WTC11 (cell line): ENCODE data around the gene KNL1.

ENCODE experiments used
- CREB1 ChIP-seq: sonication (generic); formaldehyde crosslinking; IDR thresholded peaks from 2 replicates; pipeline ENCODE4 v1.8.0; 2023; ENCODE audit warnings: mild to moderate bottlenecking, missing genetic modification reagents
- ETV6 ChIP-seq: sonication (generic); formaldehyde crosslinking; IDR thresholded peaks from 2 replicates; pipeline ENCODE4 v1.8.1; 2022; ENCODE audit warnings: mild to moderate bottlenecking, missing genetic modification reagents
- GABPB1 ChIP-seq: sonication (generic); formaldehyde crosslinking; IDR thresholded peaks from 2 replicates; pipeline ENCODE4 v1.8.1; 2023; ENCODE audit warnings: mild to moderate bottlenecking, missing genetic modification reagents
- NR1H2 ChIP-seq: sonication (generic); formaldehyde crosslinking; IDR thresholded peaks from 2 replicates; pipeline ENCODE4 v1.9.0; 2021; ENCODE audit warnings: mild to moderate bottlenecking, moderate library complexity, missing genetic modification reagents
- NR2C2 ChIP-seq: sonication (generic); formaldehyde crosslinking; IDR thresholded peaks from 2 replicates; pipeline ENCODE4 v1.8.0; 2022; ENCODE audit warnings: mild to moderate bottlenecking, missing genetic modification reagents
- NR3C1 ChIP-seq: sonication (generic); formaldehyde crosslinking; conservative IDR thresholded peaks from 2 replicates; pipeline ENCODE4 v1.8.1; 2023; ENCODE audit warnings: low read depth, mild to moderate bottlenecking, missing genetic modification reagents
- TF ChIP-seq, protein P1 (sequence below): fragments of 200-600 bp; IDR thresholded peaks from 2 replicates; pipeline ENCODE4 v1.8.0; 2022; ENCODE audit warnings: antibody characterized with exemption
- TF ChIP-seq, protein P2 (sequence below): fragments of 250-450 bp; sonication (Bioruptor Pico); IDR thresholded peaks from 2 replicates; pipeline ENCODE4 v1.9.0; 2021; ENCODE audit warnings: mild to moderate bottlenecking
- TF ChIP-seq, protein P3 (sequence below): sonication (generic); formaldehyde crosslinking; IDR thresholded peaks from 2 replicates; pipeline ENCODE4 v1.8.1; 2022; ENCODE audit warnings: low read depth, mild to moderate bottlenecking, moderate library complexity, missing genetic modification reagents, borderline replicate concordance
- TF ChIP-seq, protein P4 (sequence below): sonication (generic); formaldehyde crosslinking; IDR thresholded peaks from 2 replicates; pipeline ENCODE4 v1.8.0; 2022; ENCODE audit warnings: mild to moderate bottlenecking, missing genetic modification reagents

DNA sequence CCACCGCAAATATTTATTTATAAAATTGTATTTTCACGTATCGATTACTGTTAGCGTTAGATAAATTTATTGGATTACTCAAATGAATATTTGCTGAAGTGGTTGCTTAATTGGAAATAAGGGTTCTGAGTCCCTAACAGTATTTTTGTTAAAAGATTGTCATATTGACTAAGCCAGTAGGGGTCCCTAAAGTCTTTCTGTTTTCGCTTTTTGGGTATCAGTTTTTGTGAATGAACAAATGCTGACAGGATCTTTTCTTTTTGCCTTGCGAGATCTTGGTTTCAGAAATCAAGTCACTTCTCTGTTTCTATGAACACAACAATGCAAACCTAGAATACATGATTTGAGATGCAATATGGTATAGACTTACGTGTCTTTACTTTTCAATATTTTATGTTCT is 108.0 kb downstream of the KNL1 start:
- TF ChIP-seq, protein P1, sequence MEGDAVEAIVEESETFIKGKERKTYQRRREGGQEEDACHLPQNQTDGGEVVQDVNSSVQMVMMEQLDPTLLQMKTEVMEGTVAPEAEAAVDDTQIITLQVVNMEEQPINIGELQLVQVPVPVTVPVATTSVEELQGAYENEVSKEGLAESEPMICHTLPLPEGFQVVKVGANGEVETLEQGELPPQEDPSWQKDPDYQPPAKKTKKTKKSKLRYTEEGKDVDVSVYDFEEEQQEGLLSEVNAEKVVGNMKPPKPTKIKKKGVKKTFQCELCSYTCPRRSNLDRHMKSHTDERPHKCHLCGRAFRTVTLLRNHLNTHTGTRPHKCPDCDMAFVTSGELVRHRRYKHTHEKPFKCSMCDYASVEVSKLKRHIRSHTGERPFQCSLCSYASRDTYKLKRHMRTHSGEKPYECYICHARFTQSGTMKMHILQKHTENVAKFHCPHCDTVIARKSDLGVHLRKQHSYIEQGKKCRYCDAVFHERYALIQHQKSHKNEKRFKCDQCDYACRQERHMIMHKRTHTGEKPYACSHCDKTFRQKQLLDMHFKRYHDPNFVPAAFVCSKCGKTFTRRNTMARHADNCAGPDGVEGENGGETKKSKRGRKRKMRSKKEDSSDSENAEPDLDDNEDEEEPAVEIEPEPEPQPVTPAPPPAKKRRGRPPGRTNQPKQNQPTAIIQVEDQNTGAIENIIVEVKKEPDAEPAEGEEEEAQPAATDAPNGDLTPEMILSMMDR = no peak
- TF ChIP-seq, protein P2, sequence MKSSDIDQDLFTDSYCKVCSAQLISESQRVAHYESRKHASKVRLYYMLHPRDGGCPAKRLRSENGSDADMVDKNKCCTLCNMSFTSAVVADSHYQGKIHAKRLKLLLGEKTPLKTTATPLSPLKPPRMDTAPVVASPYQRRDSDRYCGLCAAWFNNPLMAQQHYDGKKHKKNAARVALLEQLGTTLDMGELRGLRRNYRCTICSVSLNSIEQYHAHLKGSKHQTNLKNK (CRISPR knock-in tag) = no peak
- no peak for TF ChIP-seq GABPB1 (CRISPR knock-in tag)
- TF ChIP-seq, protein P3, sequence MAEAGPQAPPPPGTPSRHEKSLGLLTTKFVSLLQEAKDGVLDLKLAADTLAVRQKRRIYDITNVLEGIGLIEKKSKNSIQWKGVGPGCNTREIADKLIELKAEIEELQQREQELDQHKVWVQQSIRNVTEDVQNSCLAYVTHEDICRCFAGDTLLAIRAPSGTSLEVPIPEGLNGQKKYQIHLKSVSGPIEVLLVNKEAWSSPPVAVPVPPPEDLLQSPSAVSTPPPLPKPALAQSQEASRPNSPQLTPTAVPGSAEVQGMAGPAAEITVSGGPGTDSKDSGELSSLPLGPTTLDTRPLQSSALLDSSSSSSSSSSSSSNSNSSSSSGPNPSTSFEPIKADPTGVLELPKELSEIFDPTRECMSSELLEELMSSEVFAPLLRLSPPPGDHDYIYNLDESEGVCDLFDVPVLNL (CRISPR knock-in tag) = no peak
- TF ChIP-seq, protein P4, sequence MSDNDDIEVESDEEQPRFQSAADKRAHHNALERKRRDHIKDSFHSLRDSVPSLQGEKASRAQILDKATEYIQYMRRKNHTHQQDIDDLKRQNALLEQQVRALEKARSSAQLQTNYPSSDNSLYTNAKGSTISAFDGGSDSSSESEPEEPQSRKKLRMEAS (CRISPR knock-in tag) = no peak
- no peak for TF ChIP-seq ETV6
- TF ChIP-seq NR3C1 (CRISPR knock-in tag) = no peak
- no peak for TF ChIP-seq NR2C2
- TF ChIP-seq CREB1 (CRISPR knock-in tag) = no peak
- TF ChIP-seq NR1H2 (CRISPR knock-in tag) = no peak
